Measurements from ENCODE around the gene XRRA1.

Gene XRRA1

DNA sequence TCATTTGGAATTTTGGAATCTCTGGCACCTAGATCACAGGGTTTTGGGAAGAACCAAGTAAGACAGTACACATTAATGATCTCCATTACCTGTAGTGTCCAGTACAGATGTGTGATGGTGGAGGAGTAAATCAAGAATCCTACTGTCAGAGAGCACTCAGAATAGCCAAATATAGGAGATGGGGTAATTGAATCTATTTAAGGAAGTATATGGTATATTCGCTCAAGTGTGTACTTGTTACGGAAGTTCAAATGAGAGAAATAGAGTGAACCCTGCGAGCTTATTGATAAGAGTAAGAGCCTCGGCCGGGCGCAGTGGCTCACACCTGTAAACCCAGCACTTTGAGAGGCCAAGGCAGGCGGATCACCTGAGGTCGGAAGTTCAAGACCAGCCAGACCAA lies 2.3 kb upstream of the XRRA1 start:
- Histone ChIP-seq H3K4me1 (ENCODE audit: control insufficient read depth, insufficient read depth, low read length) (no peaks in the 10 kb centered on the region), H3K9me3 (ENCODE audit: control insufficient read depth, low read length) (no peaks in the 10 kb centered on the region), H3K27me3 (ENCODE audit: control insufficient read depth, insufficient read depth, low read length, poor library complexity, severe bottlenecking) (no peaks in the 10 kb centered on the region), H3K36me3 (ENCODE audit: control insufficient read depth, insufficient read depth, low read length) (no peaks in the 10 kb centered on the region), H3K27ac (ENCODE audit: insufficient read depth, low read depth, low read length, poor library complexity, severe bottlenecking) (no peak overlapping the region), H3K4me3 (ENCODE audit: insufficient read depth, low read depth, low read length) (no peak overlapping the region)
- WGBS, 2 experiments: 91 to 96% methylated on average over 8 of the region's 8 CpGs

DNA sequence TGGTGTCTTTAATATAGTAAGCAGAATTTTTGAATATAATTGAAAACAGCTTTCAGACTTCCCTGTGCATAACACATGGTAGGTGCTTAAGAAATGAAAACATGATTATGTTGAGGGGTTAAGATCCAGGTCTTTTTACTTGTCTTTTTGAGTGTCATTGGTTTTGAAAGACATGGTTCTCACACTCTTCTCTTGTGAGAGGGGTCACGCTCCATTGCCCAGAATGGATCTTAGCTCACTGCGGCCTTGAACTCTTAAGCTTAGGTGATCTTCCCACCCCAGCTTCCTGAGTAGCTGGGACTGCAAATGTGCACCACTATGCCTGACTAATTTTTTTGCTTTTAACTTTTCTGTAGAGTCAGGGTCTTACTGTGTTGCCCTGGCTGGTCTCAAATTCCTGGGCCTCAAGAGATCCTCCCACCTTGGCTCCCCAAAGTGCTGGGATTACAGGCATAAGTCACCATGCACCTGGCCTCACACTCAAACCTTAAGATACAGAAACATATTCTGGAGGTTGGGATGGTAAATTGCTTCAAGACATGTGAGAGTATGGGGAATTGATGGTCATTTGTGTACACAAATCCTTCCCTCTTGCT lies 1.6 kb upstream of the XRRA1 start:
- 90 to 94% methylated on average over 2 of the region's 2 CpGs for WGBS, 2 experiments
- no peak overlapping the region for H3K27ac ChIP-seq (ENCODE audit: insufficient read depth, low read depth, low read length, poor library complexity, severe bottlenecking)

DNA sequence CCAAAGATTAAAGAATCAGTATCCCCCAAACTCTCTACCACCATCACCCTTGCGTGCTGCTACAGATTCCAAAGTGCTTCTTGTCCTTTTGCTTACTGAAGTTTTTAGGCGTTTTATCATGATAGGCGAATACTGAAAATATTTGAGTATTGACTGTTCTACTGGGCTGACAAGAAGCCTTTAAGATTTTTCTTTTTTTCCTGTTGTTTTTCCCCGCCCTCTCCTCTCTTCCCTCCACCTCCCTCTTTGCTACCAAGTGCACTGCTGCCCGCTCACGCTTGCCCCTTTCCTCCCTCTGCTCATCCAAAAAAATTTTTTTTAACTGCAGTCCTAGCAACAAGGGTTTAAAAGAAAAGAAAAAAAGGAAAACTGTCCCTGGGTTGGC lies 854 bp upstream of the XRRA1 start:
- WGBS, 2 experiments: 1 to 4% methylated on average over 6 of the region's 6 CpGs
- H3K4me3 ChIP-seq (ENCODE audit: insufficient read depth, low read depth, low read length): peak overlapping the region; percentile 85
- no peaks in the 10 kb centered on the region for H3K9me3 ChIP-seq (ENCODE audit: control insufficient read depth, low read length)
- H3K4me1 ChIP-seq (ENCODE audit: control insufficient read depth, insufficient read depth, low read length): no peaks in the 10 kb centered on the region
- no peak overlapping the region for H3K27ac ChIP-seq (ENCODE audit: insufficient read depth, low read depth, low read length, poor library complexity, severe bottlenecking)
- no peaks in the 10 kb centered on the region for H3K27me3 ChIP-seq (ENCODE audit: control insufficient read depth, insufficient read depth, low read length, poor library complexity, severe bottlenecking)
- no peaks in the 10 kb centered on the region for H3K36me3 ChIP-seq (ENCODE audit: control insufficient read depth, insufficient read depth, low read length)

More for the DNA sequence above, 1.6 kb upstream of the XRRA1 start:
- no peaks in the 10 kb centered on the region for H3K4me1 ChIP-seq (ENCODE audit: control insufficient read depth, insufficient read depth, low read length)
- H3K4me3 ChIP-seq (ENCODE audit: insufficient read depth, low read depth, low read length): peak overlapping the region; percentile 85
- H3K9me3 ChIP-seq (ENCODE audit: control insufficient read depth, low read length): no peaks in the 10 kb centered on the region
- H3K27me3 ChIP-seq (ENCODE audit: control insufficient read depth, insufficient read depth, low read length, poor library complexity, severe bottlenecking): no peaks in the 10 kb centered on the region
- H3K36me3 ChIP-seq (ENCODE audit: control insufficient read depth, insufficient read depth, low read length): no peaks in the 10 kb centered on the region

DNA sequence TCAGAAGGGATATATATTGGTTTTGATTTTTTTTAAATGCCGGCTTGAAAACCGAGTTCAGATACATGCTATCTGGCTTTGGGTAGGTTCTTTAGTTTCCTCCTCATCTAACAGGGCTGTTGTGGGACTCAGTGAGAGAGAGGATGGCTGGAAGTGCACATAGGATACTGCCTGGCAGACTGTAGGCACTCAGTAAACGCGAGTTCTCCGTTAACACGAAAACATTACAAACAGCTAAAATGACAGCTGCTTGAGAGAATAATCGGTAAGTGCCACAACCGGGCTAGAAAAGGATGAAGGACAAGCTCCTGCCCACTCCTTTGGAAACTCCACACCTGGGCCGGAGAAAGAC lies 369 bp downstream of the XRRA1 start:
- H3K4me1 ChIP-seq (ENCODE audit: control insufficient read depth, insufficient read depth, low read length): no peaks in the 10 kb centered on the region
- H3K27me3 ChIP-seq (ENCODE audit: control insufficient read depth, insufficient read depth, low read length, poor library complexity, severe bottlenecking): no peaks in the 10 kb centered on the region
- H3K27ac ChIP-seq (ENCODE audit: insufficient read depth, low read depth, low read length, poor library complexity, severe bottlenecking): peak overlapping the region; percentile 50
- no peaks in the 10 kb centered on the region for H3K9me3 ChIP-seq (ENCODE audit: control insufficient read depth, low read length)
- WGBS, 2 experiments: 4 to 5% methylated on average over 9 of the region's 9 CpGs
- peak overlapping the region; percentile 85 for H3K4me3 ChIP-seq (ENCODE audit: insufficient read depth, low read depth, low read length)
- H3K36me3 ChIP-seq (ENCODE audit: control insufficient read depth, insufficient read depth, low read length): no peaks in the 10 kb centered on the region

DNA sequence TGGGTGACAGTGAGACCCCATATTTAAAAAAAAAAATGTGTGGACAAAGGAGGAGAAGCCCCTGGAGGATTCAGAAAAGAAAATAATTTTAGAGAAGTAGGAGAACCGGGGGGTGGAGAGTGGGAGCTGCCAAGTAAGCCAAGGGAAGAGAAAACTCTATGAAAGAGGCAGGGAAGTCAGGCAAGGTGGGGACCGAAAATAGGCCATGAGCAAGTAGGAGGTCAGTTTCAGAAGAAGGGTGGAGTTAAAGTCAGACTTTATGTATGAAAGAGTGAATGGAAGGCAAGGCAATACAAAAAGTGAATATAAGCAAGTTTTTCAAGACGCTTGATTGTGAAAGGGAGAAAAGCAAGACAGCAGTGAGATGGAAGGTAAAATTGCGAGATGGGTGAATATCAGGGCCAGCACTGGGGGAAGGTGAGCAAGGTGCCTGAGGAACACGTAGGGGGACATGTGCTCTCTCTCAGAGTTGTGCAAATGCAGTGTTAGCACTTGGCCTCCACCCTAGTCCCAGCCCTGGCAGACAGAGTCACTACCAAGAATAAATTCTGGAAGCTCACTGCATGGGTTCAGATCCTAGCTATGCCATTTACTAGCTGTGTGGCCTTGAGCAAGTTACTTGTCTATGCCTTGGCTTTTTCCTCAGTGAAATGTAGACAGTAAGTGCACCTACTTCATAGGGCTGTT lies 6.7 kb downstream of the XRRA1 start:
- no peak overlapping the region for H3K4me3 ChIP-seq (ENCODE audit: insufficient read depth, low read depth, low read length)
- H3K27me3 ChIP-seq (ENCODE audit: control insufficient read depth, insufficient read depth, low read length, poor library complexity, severe bottlenecking): no peaks in the 10 kb centered on the region
- WGBS, 2 experiments: 92% methylated on average over 5 of the region's 5 CpGs
- H3K36me3 ChIP-seq (ENCODE audit: control insufficient read depth, insufficient read depth, low read length): peaks cover 1% of the 10 kb centered on the region
- H3K9me3 ChIP-seq (ENCODE audit: control insufficient read depth, low read length): no peaks in the 10 kb centered on the region
- H3K4me1 ChIP-seq (ENCODE audit: control insufficient read depth, insufficient read depth, low read length): no peaks in the 10 kb centered on the region
- H3K27ac ChIP-seq (ENCODE audit: insufficient read depth, low read depth, low read length, poor library complexity, severe bottlenecking): no peak overlapping the region

DNA sequence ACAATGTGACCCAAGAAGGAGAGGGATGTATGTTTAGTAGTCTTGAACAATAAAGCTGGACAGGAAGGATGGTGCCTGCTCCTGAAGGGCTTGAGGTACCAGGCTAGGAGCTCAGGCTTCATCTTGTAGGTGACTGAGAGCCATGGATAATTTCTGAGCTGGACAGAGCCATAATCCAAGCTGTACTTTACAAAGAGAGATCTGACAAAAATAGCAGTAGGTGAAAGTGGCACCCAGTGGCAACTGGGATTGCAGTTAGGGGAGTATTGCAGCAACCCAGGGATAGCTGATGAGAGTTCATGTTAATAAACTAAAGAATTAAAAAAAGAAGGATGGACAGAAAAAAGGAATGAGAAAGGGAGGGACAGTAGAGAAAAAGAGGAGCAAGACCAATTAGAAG lies 7.4 kb downstream of the XRRA1 start:
- Histone ChIP-seq H3K27ac (ENCODE audit: insufficient read depth, low read depth, low read length, poor library complexity, severe bottlenecking) (no peak overlapping the region), H3K4me1 (ENCODE audit: control insufficient read depth, insufficient read depth, low read length) (no peaks in the 10 kb centered on the region), H3K27me3 (ENCODE audit: control insufficient read depth, insufficient read depth, low read length, poor library complexity, severe bottlenecking) (no peaks in the 10 kb centered on the region), H3K9me3 (ENCODE audit: control insufficient read depth, low read length) (no peaks in the 10 kb centered on the region), H3K4me3 (ENCODE audit: insufficient read depth, low read depth, low read length) (no peak overlapping the region), H3K36me3 (ENCODE audit: control insufficient read depth, insufficient read depth, low read length) (peaks cover 6% of the 10 kb centered on the region)

DNA sequence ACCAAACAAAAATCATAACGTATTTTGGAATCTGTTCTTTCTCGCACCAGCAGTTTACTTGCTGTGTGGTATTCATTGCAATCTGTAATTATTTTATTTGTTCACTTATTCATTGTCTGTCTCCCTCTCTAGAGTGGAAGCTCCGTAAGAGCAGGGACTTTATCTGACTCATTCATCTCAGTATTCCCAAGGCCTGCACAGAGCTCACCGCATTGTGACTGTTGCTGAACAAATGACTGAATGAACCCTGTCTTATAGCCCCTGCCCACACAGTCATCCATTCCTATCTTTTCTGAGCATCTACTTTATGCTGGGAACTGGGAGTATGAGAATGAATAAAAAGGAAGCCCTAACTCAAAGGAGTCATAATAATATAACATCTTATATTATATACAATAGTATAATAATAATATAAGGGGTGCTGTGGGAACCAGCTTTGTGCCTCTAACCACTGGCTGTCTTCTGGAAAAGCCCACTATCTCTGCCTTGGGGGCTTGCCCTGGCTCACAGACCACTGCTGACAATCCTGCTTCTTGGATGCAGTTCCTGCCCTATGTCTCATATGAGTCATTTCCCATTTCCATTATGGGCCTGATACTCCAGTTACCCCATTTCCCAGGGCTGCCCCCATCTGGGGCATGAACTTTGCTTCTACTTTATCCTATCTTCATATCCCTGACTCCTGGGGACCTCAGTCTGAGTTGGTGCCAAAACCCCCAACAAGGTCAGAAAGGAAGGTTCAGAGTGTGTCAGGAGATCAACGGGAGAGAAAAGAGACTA lies 11.0 kb downstream of the XRRA1 start:
- Histone ChIP-seq H3K27me3 (ENCODE audit: control insufficient read depth, insufficient read depth, low read length, poor library complexity, severe bottlenecking) (no peaks in the 10 kb centered on the region), H3K4me1 (ENCODE audit: control insufficient read depth, insufficient read depth, low read length) (no peaks in the 10 kb centered on the region), H3K4me3 (ENCODE audit: insufficient read depth, low read depth, low read length) (no peak overlapping the region), H3K27ac (ENCODE audit: insufficient read depth, low read depth, low read length, poor library complexity, severe bottlenecking) (no peak overlapping the region), H3K9me3 (ENCODE audit: control insufficient read depth, low read length) (no peaks in the 10 kb centered on the region), H3K36me3 (ENCODE audit: control insufficient read depth, insufficient read depth, low read length) (peaks cover 18% of the 10 kb centered on the region)
- WGBS, 2 experiments: 93 to 99% methylated on average over 3 to 5 of the region's 5 CpGs

DNA sequence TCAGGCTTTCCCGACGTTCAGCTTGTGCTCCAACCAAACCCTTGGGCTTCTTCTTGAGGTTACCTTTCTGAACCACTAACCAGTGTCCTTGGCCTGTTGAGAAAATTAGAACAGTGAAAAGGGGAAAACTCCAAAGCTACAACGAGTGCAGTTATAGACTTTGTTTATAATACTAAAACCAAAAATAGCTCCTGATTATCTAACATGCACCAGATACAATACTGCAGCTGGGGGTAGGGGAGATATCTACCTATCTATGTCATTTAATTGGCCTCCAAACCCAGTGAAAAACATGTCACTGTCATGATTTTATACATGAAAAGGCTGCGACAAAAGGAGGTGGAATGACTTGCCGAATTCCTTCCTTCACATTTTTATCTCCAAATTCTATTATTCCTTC lies 11.9 kb downstream of the XRRA1 start:
- Histone ChIP-seq H3K36me3 (ENCODE audit: control insufficient read depth, insufficient read depth, low read length) (peaks cover 21% of the 10 kb centered on the region), H3K4me1 (ENCODE audit: control insufficient read depth, insufficient read depth, low read length) (no peaks in the 10 kb centered on the region), H3K9me3 (ENCODE audit: control insufficient read depth, low read length) (no peaks in the 10 kb centered on the region), H3K27ac (ENCODE audit: insufficient read depth, low read depth, low read length, poor library complexity, severe bottlenecking) (no peak overlapping the region), H3K4me3 (ENCODE audit: insufficient read depth, low read depth, low read length) (no peak overlapping the region), H3K27me3 (ENCODE audit: control insufficient read depth, insufficient read depth, low read length, poor library complexity, severe bottlenecking) (no peaks in the 10 kb centered on the region)
- 94 to 97% methylated on average over 4 to 5 of the region's 5 CpGs for WGBS, 2 experiments

DNA sequence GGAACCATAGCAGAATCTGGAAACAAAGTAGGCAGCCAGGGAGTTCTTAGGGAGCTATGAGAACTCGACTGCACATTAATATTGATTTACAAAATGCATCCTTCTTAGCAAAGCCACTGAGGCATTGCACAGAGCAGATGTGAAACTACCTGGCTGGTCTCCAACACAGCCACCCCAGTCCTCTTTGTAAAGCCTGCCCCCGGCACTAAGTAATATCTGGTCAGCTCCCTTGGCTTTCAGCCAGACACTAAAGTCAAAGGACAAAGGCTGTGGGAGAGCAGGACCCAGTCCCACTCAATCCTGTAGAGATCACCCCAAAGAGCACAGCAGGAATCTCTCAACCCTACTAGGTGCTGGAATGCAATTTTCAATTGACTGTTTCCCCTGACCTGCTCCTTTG lies 12.8 kb downstream of the XRRA1 start:
- H3K27ac ChIP-seq (ENCODE audit: insufficient read depth, low read depth, low read length, poor library complexity, severe bottlenecking): no peak overlapping the region
- H3K9me3 ChIP-seq (ENCODE audit: control insufficient read depth, low read length): no peaks in the 10 kb centered on the region
- no peaks in the 10 kb centered on the region for H3K27me3 ChIP-seq (ENCODE audit: control insufficient read depth, insufficient read depth, low read length, poor library complexity, severe bottlenecking)
- H3K36me3 ChIP-seq (ENCODE audit: control insufficient read depth, insufficient read depth, low read length): peaks cover 21% of the 10 kb centered on the region
- H3K4me1 ChIP-seq (ENCODE audit: control insufficient read depth, insufficient read depth, low read length): no peaks in the 10 kb centered on the region
- no peak overlapping the region for H3K4me3 ChIP-seq (ENCODE audit: insufficient read depth, low read depth, low read length)
- 91 to 93% methylated on average over 2 of the region's 2 CpGs for WGBS, 2 experiments

DNA sequence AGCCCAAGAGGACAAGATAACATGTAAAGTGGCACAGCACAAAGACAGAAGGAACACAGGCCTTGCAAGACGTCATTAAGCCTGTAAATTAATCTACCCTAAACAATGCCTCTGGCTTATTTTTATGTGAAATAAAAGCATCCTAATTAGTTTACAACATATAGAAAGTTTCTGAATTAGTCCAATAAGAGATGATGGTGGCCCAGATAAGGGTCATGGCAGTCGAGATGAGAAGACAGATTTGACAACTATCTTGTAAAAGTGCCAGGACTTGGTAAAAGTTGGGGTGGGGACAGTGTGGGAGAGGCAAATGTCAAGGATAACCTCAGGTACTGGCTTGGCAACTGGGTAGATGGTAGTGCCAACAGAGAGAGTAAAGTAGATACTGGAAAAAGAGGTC lies 13.6 kb downstream of the XRRA1 start:
- no peaks in the 10 kb centered on the region for H3K4me1 ChIP-seq (ENCODE audit: control insufficient read depth, insufficient read depth, low read length)
- WGBS, 2 experiments: 89% methylated on average over 1 to 2 of the region's 2 CpGs
- no peaks in the 10 kb centered on the region for H3K9me3 ChIP-seq (ENCODE audit: control insufficient read depth, low read length)
- H3K27me3 ChIP-seq (ENCODE audit: control insufficient read depth, insufficient read depth, low read length, poor library complexity, severe bottlenecking): no peaks in the 10 kb centered on the region
- peaks cover 21% of the 10 kb centered on the region for H3K36me3 ChIP-seq (ENCODE audit: control insufficient read depth, insufficient read depth, low read length)
- H3K4me3 ChIP-seq (ENCODE audit: insufficient read depth, low read depth, low read length): no peak overlapping the region
- no peak overlapping the region for H3K27ac ChIP-seq (ENCODE audit: insufficient read depth, low read depth, low read length, poor library complexity, severe bottlenecking)

Data from ectodermal cell (in vitro differentiated cells).